Measurements from ENCODE around the gene LBX2. TPM values are rescaled to one million over a fixed set of nuclear protein-coding genes. Genes with fewer than 3 reads are reported as not detected.

The LBX2 gene
- total and polyA plus RNA-seq, 9 of the 15 experiments (the other 6 are each of a cell fraction or from before 2014, with no cell fraction given), result 0.39 to 6.2 (median 1.8) TPM; not detected in 1

- TF ChIP-seq POLR2AphosphoS2 (IDR thresholded peaks at IDR 0.05; ENCODE audit: low read length) (peak; percentile 100), ZNF431 (CRISPR knock-in tag; IDR thresholded peaks at IDR 0.05) (no peak), ZNF584 (CRISPR knock-in tag; IDR thresholded peaks at IDR 0.05; ENCODE audit: low read depth) (no peak), ARID4B (CRISPR knock-in tag; IDR thresholded peaks at IDR 0.05) (peak; percentile 92), ELF4 (CRISPR knock-in tag; IDR thresholded peaks at IDR 0.05) (no peak; the same call in 1 of the 2 replicates), KLF10 (CRISPR knock-in tag; IDR thresholded peaks at IDR 0.05) (no peak), SIN3A (IDR thresholded peaks at IDR 0.05; ENCODE audit: borderline replicate concordance in 2 of 2, control insufficient read depth in 1 of 2, low read depth in 2 of 2, low read length in 2 of 2) (peak; percentile 74 to 75; a peak in 1 of 4 replicates), ZNF24 (IDR thresholded peaks at IDR 0.05) (no peak; the same call in 1 of the 2 replicates), ERF (CRISPR knock-in tag; IDR thresholded peaks at IDR 0.05) (peak; percentile 75; the same call in 1 of the 2 replicates), RNF219 (CRISPR knock-in tag; IDR thresholded peaks at IDR 0.05) (peak; percentile 80; the same call in 1 of the 2 replicates), SOX6 (IDR thresholded peaks at IDR 0.05) (no peak), E2F5 (CRISPR knock-in tag; IDR thresholded peaks at IDR 0.05) (no peak), HDGF (IDR thresholded peaks at IDR 0.05) (no peak), BDP1 (IDR thresholded peaks at IDR 0.05; ENCODE audit: insufficient read depth, insufficient read length) (no peak), SIRT6 (IDR thresholded peaks at IDR 0.05; ENCODE audit: low read depth, low read length) (no peak), MAZ (CRISPR knock-in tag; conservative IDR thresholded peaks at IDR 0.05 in 1 of 2, IDR thresholded peaks at IDR 0.05 in 1 of 2) (peak; percentile 73 to 88; a peak in 2 of 4 replicates), HNRNPL (IDR thresholded peaks at IDR 0.05; ENCODE audit: low read depth, low read length) (no peak)
- TF ChIP-seq, protein P1, sequence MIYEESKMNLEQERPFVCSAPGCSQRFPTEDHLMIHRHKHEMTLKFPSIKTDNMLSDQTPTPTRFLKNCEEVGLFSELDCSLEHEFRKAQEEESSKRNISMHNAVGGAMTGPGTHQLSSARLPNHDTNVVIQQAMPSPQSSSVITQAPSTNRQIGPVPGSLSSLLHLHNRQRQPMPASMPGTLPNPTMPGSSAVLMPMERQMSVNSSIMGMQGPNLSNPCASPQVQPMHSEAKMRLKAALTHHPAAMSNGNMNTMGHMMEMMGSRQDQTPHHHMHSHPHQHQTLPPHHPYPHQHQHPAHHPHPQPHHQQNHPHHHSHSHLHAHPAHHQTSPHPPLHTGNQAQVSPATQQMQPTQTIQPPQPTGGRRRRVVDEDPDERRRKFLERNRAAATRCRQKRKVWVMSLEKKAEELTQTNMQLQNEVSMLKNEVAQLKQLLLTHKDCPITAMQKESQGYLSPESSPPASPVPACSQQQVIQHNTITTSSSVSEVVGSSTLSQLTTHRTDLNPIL (CRISPR knock-in tag; IDR thresholded peaks at IDR 0.05), result no peak
Observed at GRCh38 chr2:74472086-74472944, 27.1 kb downstream of the LBX2 start, which contains the start of gene MRPL53 (continued).

All from K562 (cell line).